ENCODE results near the gene UNKL.

DNA sequence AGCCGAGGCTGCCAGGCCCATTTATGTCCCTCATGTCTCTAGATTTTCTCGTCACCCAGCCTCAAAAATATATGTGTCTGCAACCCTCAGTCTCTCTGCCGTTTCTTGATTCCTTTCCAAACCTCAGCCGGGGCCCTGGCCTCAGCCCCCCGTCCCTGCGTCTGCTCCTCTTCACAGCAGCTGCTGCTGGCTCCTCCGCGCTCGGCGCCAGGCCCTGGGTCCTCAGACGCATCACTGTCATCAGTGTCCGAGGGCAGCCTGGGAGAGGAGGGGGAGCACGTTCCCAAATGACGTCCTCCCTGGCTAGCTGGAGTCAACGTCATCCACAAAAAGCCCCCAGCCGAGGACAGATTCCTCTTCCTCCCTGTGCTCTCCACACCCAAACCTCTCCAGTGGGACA lies 65.2 kb downstream of the UNKL start:
- TF ChIP-seq, protein P1, sequence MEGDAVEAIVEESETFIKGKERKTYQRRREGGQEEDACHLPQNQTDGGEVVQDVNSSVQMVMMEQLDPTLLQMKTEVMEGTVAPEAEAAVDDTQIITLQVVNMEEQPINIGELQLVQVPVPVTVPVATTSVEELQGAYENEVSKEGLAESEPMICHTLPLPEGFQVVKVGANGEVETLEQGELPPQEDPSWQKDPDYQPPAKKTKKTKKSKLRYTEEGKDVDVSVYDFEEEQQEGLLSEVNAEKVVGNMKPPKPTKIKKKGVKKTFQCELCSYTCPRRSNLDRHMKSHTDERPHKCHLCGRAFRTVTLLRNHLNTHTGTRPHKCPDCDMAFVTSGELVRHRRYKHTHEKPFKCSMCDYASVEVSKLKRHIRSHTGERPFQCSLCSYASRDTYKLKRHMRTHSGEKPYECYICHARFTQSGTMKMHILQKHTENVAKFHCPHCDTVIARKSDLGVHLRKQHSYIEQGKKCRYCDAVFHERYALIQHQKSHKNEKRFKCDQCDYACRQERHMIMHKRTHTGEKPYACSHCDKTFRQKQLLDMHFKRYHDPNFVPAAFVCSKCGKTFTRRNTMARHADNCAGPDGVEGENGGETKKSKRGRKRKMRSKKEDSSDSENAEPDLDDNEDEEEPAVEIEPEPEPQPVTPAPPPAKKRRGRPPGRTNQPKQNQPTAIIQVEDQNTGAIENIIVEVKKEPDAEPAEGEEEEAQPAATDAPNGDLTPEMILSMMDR (IDR thresholded peaks at IDR 0.05), result no peak
- TF ChIP-seq POLR2A (IDR thresholded peaks at IDR 0.05), result no peak
